ENCODE results near the gene STXBP4. TPM values are rescaled to one million over a fixed set of nuclear protein-coding genes. Genes with fewer than 3 reads are reported as not detected.

Gene STXBP4, protein sequence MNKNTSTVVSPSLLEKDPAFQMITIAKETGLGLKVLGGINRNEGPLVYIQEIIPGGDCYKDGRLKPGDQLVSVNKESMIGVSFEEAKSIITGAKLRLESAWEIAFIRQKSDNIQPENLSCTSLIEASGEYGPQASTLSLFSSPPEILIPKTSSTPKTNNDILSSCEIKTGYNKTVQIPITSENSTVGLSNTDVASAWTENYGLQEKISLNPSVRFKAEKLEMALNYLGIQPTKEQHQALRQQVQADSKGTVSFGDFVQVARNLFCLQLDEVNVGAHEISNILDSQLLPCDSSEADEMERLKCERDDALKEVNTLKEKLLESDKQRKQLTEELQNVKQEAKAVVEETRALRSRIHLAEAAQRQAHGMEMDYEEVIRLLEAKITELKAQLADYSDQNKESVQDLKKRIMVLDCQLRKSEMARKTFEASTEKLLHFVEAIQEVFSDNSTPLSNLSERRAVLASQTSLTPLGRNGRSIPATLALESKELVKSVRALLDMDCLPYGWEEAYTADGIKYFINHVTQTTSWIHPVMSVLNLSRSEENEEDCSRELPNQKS
- 10 to 100 TPM; 15.5 to 20.1 (median 19.0) TPM for polyA plus RNA-seq (ENCODE audit: insufficient read length in 4 of 4)

DNA sequence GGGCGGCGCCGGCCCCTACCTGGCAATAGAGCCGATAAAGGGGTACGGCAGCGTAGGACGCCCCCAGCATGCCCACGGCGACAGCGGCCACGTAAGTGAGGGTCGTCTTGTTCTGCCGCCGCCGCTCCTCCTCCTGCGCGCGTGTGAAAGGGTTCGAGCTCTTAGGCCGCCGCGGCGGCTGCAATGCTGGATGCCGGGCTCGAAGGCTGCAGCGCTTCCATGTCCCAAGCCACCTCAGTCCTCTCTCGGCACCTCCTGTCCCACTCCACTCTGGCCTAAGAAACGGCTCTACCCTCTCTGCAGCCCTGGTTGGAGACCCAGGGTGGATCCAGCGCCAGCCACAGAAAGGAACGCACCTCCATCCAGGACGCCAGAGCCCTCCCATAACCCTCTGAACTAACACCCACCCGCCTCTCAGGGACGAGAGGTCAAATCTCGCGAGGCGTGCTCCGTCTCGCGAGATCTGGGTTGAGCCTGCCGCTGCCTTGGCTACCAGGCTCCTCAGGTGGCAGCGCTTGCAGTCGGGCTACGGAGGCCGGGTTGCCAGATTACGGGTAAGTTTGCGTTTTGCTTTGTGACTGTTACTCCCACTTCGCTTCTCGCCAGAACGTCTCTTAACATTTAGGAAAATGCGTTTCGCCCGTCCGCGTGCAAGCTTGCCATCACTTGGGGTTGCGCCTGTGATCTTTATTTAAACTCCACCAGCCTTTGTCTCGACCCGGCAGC is at the start of gene STXBP4, which contains the start of gene COX11:
Gene STXBP4, plus strand, starts transcription at position 504 of the 726 bp plus-strand sequence. CDS start 17,455 bp downstream, outside the sequence.
Gene COX11, minus strand, starts transcription at position 393 of the 726 bp plus-strand sequence. Its CDS starts 8 bp downstream, at position 385.
- DNase-seq (ENCODE audit: low read depth in 4 of 4, low spot score in 3 of 4), result peak; percentile 96 to 99 (median 98)

DNA sequence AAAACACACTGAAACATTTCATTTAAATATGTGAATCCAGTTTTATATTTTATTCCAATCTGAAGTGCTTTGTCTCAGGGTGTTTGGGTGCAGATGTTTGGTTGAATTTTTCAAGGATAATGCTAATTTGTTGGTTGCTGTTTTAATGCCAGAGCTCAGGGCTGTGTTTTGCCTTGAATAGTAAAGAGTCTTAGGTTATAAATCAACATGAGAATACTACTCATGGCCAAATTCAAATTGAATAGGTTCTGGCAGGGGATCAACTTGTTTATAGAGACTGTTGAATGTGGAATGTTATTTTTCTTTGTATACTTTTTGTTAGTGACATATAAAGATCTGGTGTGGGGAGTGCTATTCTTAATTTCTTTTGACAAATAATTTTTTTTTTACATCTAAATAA is 49.1 kb upstream of the STXBP4 start:
- no peak for DNase-seq (ENCODE audit: low read depth in 4 of 4, low spot score in 3 of 4)

GRCh38 chr17:54920819-54921218 is 47.7 kb upstream of the STXBP4 start:
- no peak for DNase-seq (ENCODE audit: low read depth in 4 of 4, low spot score in 3 of 4)

DNA sequence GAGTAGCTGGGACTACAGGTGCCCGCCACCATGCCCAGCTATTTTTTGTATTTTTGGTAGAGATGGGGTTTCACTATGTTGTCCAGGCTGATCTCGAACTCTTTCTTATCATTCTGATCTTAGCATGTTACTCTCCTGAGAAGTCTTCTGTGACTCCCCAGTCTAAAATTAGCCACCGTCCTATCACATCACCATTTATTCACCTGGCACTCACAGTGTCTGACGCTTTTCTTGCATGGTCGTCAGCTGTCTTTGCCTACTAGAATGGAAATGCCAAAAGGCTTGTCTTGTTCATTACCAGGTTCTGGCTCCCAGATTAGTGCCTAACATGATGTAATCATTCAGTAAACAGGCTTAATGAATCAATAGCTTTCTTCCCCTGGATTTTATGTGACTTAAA is 44.2 kb upstream of the STXBP4 start:
- no peak for DNase-seq (ENCODE audit: low read depth in 4 of 4, low spot score in 3 of 4)

- no peak for DNase-seq (ENCODE audit: low read depth in 4 of 4, low spot score in 3 of 4)
These were observed 41.0 kb upstream of the STXBP4 start for GRCh38 chr17:54927525-54927924.

DNA sequence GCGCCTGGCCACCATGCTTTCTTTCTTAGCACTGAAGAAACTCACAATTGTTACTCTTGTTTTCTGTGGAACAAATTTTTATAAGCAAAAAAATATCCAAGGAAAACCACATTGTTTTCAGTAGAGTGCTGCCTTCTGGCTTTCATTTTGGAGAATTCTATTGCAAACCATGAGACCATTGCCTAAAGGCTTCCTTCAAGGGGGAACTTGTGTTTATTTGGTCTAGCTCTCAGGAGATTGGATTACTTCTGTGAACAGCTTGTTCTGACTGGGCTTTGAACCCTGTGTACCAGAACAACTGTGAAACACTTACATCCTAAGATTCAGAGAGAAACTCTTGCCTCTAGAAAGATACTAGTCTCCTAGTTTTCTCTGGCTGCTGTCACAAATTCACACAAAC is 35.9 kb upstream of the STXBP4 start:
- no peak for DNase-seq (ENCODE audit: low read depth in 4 of 4, low spot score in 3 of 4)

DNA sequence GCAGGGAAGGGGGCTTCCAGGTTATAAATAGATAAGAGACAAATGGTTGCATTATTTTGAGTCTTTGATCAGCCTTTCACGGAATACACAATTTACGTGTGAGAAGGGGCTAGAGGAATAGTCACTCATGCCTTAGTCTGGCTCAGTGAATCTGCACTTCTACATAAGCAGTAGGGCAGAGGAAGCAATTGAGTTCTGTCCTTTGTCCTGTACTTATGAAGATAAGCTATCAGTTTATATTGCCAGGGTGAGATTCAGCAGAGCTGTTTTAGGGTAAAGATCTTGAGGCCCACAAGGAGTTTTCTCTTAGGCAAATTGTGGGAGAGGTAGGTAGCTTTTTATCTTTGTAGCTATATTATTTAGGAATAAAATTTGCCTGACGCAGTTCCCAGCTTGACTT is 34.6 kb upstream of the STXBP4 start:
- no peak for DNase-seq (ENCODE audit: low read depth in 4 of 4, low spot score in 3 of 4)

DNA sequence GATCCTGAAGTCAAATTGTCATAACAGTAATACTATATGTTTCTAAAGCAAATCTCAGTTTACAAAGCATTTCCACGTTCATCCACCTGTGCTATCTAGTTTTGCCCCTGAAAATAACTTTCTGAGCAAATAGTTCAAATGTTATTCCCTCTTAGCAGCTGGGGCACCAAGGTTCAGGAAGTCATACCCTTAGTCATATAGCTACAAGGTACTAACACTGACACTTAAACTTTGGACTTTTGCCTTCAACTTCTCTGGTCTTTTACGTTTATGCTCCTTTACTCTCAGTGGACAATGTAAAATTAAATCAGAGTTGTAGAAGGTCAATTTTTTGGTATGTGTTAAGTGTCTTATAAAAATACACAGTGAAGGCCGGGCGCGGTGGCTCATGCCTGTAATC is 33.1 kb upstream of the STXBP4 start:
- no peak for DNase-seq (ENCODE audit: low read depth in 4 of 4, low spot score in 3 of 4)

GRCh38 chr17:54937018-54937417 is 31.5 kb upstream of the STXBP4 start:
- no peak for DNase-seq (ENCODE audit: low read depth in 4 of 4, low spot score in 3 of 4)

GRCh38 chr17:54937426-54937825 is 31.1 kb upstream of the STXBP4 start:
- no peak for DNase-seq (ENCODE audit: low read depth in 4 of 4, low spot score in 3 of 4)

DNA sequence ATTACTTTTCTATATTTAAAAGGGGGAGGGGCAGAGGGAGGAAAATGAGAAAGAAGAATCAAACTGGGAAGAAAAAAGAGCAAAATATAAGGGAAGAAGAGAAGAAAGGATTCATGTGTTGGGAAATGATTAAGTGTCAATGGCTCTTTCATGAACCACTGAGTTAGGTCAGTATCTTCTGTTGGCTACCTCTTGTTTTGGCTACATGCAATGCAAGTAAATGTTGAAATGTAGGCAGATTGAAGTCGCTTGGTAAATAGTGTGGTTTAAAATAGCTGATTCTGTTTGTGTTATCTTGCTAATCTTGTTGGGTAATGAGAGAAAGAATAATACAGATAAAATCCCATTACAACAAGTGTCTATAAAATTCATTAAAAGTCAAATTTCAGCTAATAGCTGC is 27.3 kb upstream of the STXBP4 start:
- no peak for DNase-seq (ENCODE audit: low read depth in 4 of 4, low spot score in 3 of 4)

DNA sequence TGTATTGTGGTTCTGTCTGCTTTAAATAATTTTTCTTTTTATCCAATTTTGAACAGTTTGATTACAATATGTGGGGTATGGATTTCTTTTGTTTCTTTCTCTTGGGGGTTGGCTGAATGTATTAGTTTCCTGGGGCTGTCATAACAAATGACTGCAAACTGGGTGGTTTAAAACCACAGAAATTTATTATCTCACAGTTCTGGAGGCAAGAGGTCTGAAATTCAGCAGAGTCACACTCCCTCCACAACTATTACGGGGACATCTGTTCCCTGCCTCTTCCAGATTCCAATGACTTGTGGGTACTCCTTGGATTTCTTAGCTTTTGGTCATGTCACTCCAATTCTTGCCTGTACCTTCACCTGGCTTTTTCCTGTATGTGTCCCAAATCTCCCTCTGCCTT is 23.8 kb upstream of the STXBP4 start:
- no peak for DNase-seq (ENCODE audit: low read depth in 4 of 4, low spot score in 3 of 4)

GRCh38 chr17:54945231-54945630 is 23.3 kb upstream of the STXBP4 start:
- DNase-seq (ENCODE audit: low read depth in 4 of 4, low spot score in 3 of 4), result no peak

DNA sequence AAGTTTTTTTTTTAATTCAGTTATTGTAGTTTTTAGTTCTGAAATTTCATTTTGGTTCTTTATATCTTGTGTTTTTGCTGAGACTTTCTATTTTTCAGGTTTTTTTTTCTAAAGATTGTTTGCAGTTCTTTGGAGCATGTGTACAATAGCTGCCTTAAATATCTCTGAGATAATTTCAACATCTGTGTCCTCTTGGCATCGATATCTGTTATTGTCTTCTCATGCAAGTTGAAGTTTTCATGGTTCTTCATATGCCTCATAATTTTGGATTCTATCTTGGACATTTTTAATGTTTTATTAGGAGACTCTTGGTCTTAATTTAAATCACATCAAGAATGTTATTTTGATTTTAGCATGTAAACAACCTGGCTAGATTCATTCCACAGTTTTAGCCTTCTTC is 22.9 kb upstream of the STXBP4 start:
- DNase-seq (ENCODE audit: low read depth in 4 of 4, low spot score in 3 of 4), result no peak

GRCh38 chr17:54947396-54947795 is 21.2 kb upstream of the STXBP4 start:
- DNase-seq (ENCODE audit: low read depth in 4 of 4, low spot score in 3 of 4), result no peak

- no peak for DNase-seq (ENCODE audit: low read depth in 4 of 4, low spot score in 3 of 4)
These were observed 20.2 kb upstream of the STXBP4 start for GRCh38 chr17:54948380-54948779.

DNA sequence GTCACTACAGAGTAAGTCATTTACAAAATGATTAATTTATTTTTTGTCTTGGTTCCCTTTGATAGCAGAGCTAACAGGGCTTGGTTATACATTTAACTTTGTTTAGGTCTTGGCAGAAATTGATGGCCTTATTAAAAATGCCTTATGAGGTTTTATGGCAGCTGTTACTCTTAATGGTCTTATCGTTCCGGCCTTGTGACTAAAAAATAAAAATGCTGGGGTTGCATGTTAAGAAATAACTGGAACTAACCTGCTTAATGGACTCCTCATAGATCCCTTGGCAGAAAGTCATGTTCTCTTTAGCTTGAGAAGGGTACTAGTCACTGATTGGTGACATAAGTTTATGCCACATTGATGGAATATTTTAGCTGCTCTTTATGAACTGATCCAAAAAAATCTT is 18.4 kb upstream of the STXBP4 start:
- DNase-seq (ENCODE audit: low read depth in 4 of 4, low spot score in 3 of 4), result no peak

GRCh38 chr17:54951286-54951685 is 17.3 kb upstream of the STXBP4 start:
- no peak for DNase-seq (ENCODE audit: low read depth in 4 of 4, low spot score in 3 of 4)

- DNase-seq (ENCODE audit: low read depth in 4 of 4, low spot score in 3 of 4), result no peak
These were observed 11.8 kb upstream of the STXBP4 start for GRCh38 chr17:54956791-54957190.

DNA sequence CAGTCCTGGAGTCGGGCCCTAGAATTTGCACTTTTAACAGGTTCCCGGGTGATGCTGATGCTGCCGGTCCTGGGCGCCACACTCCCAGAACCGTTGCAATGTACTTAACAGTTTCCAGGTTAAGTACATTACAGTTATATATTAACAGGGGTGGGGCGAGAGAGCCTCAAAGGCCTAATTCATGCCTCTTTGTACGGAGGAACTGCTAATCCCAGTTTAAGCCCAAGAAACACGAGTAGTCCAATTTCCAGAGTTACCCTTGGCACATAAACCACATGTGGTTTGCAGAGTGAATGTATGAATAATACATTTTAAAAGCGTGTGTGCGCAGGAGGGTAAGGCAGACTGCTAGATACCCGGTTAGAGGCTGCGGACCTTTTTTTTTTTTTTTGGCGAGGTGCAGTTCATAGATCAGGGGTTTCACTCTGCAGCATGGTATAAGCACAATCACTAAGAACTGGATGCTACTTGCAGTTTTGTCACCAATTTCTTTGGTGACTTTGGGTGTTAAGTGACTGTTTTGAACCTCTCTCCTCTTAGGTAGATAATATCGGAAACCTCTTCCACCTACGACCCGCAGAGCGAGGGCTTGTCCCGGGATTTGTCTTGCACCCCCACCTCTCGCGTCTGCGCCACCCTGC is 824 bp upstream of the STXBP4 start:
- peak; percentile 26 to 34 (median 30) for DNase-seq (ENCODE audit: low read depth in 4 of 4, low spot score in 3 of 4)

DNA sequence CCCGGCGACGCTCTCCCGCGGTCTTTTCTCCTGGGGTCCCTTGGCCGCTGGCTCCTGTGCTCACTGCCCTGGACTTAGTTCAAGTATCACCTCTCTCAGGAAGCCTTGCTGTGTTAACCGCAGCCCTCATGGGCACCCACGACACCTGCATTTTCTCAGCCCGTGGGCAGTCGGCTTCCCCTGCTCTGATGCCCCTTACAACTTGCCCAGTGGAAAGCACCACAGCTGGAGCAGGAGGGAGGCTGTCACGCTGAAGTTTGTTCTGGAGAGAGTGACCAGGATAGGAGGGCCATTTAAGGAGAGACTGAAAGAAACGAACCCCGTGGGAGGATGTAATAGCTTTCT is 395 bp downstream of the STXBP4 start:
- peak in 3 of 4 donors; percentile 18 to 33 (median 27) for DNase-seq (ENCODE audit: low read depth in 4 of 4, low spot score in 3 of 4)
